Breast epithelium (tissue), 3 donors: ENCODE results near the gene FADS2.

Source experiments
- CTCF ChIP-seq, 3 donors: fragments of 450-650 bp; IDR thresholded peaks; one replicate each; pipeline ENCODE4 v1.5.1; 2016 to 2017; ENCODE audit warnings: antibody characterized with exemption in 3 of 3, mild to moderate bottlenecking in 3 of 3, moderate library complexity in 3 of 3
- POLR2AphosphoS5 ChIP-seq, 3 donors: sonication (generic); formaldehyde crosslinking; IDR thresholded peaks; one replicate each; pipeline ENCODE4 v1.6.1; 2017; ENCODE audit warnings: antibody characterized with exemption in 3 of 3

DNA sequence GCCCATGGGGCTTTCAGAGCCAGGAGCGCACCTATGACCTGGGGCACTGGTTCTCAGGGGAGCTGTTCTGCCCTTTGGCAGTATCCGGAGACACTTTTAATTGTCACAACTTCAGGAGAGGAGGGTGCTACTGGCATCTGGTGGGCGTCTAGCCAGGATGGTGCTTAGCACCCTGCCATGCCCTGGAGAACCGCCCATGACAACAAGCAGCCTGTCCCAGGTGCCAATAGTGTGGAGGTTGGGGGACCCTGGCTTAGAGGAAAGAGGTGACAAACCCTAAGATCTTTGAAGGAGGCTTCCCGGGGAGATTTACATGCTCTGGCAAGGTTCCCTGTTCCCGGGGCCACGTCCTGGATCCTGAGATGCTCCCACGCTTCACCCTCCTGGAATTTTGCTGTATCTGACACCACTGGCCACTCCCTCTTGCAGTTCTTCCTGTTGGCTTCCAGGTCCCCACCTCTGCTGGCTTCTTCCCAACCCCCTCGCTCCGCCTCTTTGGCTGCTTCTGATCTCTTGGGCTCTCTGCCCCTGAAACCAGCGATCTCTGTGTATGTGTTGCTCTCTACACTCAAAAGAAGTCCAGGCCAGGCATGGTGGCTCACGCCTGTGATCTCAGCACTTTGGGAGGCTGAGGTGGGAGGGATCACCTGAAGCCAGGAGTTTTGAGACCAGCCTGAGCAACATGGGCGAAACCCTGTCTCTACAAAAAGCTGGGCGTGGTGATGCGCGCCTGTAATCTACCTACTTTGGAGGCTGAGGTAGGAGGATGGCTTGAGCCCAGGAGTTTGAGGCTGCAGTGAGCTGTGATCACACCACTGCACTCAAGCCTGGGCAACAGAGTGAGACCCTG is 32.2 kb downstream of the FADS2 start:
- no peak for TF ChIP-seq CTCF (IDR thresholded peaks at IDR 0.05)
- no peak for TF ChIP-seq POLR2AphosphoS5 (IDR thresholded peaks at IDR 0.05)
